LNCaP clone FGC (cell line): ENCODE data around the gene LRRC4.

Source experiments
- DNase-seq: peaks from one replicate; pipeline ENCODE4 v3.0.0-alpha.2; 2011; ENCODE audit warnings: low read depth
- H3K4me3 ChIP-seq: 2 replicates; pipeline ENCODE4 v1.5.1; 2011; ENCODE audit warnings: mild to moderate bottlenecking, low read depth, low read length, control low read depth
- CTCF ChIP-seq: IDR thresholded peaks from 2 replicates; pipeline ENCODE4 v1.5.1; 2012; ENCODE audit warnings: mild to moderate bottlenecking; ENCODE audit not compliant: control insufficient read depth, insufficient read depth; ENCODE audit errors: extremely low read depth

Gene LRRC4

GRCh38 chr7:128022631-128023532 is 8.4 kb downstream of the LRRC4 start:
- DNase-seq, result no peak
- H3K4me3 ChIP-seq, result no peak overlapping the region
- TF ChIP-seq CTCF, result no peak

- no peak overlapping the region for H3K4me3 ChIP-seq
- DNase-seq, result no peak
- TF ChIP-seq CTCF, result no peak
Measured at GRCh38 chr7:128021366-128021765, 9.9 kb downstream of the LRRC4 start.

- TF ChIP-seq CTCF, result 0 out of 2 replicates have a peak, but pooled peaks have one; percentile 9
- H3K4me3 ChIP-seq, result no peak overlapping the region
- no peak for DNase-seq
Measured at GRCh38 chr7:128020159-128020558, 11.1 kb downstream of the LRRC4 start.

GRCh38 chr7:128019288-128019687 is 11.9 kb downstream of the LRRC4 start:
- DNase-seq, result no peak
- H3K4me3 ChIP-seq, result no peak overlapping the region
- TF ChIP-seq CTCF, result no peak

- no peak for TF ChIP-seq CTCF
- DNase-seq, result no peak
- no peak overlapping the region for H3K4me3 ChIP-seq
Measured at GRCh38 chr7:128017862-128018845, 13.1 kb downstream of the LRRC4 start.

GRCh38 chr7:128017460-128017859 is 13.8 kb downstream of the LRRC4 start:
- DNase-seq, result no peak
- peak; percentile 14; the same call in 1 of the 2 replicates for TF ChIP-seq CTCF
- H3K4me3 ChIP-seq, result no peak overlapping the region
